Measurements from ENCODE around the gene GRAMD1A.
A peak's percentile ranks its signal among the peaks of the same experiment; 100 is the strongest.
"Not testable (repeated sequence)": the region's sequence is repeated elsewhere in the genome, so short reads cannot be mapped to it uniquely, and the experiment has no call there.

Gene GRAMD1A

DNA sequence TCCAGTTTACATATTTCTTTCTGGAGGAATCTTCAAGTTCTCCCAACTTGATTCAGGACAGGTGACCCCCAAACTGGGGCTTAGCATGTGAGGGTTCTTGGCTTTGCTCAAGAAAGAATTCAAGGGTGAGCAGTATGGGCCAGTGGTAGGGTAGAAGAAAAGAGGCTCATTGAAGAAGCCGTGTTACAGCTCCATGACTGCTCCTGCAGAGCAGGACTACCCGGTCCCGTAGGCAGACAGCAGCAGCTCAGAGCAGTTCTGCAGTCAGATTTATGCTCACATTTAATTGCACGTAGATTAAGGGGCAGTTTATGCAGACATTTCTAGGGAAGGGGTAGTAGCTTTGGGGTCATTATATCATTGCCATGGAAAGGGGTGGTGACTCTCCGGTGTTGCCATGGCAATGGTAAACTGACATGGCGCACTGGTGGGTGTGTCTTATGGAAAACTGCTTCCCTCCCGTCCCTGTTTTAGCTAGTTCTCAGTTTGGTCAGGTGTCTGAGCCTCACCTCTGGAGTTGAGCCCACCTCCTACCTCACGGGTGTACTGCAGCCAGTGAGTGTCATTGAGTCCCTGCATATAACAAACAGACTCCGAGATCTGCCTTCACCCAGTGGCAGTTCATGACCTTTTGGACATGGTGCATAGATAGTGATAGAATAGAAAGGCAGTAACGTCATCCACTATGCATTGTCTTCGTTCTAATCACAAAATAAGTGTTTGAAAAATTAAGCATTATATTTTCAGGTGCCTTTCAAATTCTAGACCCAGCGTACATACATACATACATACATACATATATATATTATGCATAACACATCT lies 20.1 kb upstream of the GRAMD1A start:
- DNase-seq: no peak

DNA sequence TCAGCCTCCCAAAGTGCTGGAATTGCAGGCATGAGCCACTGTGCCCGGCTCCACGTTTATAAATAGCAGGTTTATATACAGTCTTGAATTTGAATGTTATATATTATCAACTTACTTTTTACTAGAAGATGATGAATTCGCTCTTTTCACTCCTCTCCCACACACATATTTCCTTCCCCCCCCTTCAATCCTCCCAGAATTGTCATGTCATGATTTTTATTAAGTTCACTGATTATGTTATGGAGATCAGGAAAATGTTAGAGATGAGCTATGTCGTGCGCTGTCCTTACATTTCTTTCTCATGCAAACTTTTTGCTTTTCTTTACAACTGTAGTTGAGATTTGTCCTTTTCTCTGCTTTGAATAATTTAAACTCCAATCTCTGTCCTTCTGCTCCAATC lies 17.8 kb upstream of the GRAMD1A start:
- DNase-seq: no peak

DNA sequence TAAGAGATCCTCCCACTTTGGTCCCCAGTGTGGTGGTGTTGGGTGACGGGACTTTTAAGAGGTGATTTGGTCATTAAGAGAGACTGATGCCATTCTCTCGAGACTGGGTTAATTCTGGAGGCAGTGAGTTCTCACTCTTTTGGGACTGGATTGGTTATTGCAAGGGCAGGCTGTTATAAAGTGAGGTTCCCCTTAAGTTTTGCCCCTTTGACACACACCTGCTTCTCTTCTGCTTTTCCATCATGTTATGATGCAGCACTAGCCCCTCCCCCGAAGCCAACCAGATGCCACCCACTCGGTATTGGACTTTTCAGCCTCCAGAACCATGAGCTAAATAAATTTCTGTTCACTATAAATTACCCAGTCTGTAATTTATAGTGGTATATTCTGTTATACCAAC lies 16.3 kb upstream of the GRAMD1A start:
- no peak for DNase-seq

DNA sequence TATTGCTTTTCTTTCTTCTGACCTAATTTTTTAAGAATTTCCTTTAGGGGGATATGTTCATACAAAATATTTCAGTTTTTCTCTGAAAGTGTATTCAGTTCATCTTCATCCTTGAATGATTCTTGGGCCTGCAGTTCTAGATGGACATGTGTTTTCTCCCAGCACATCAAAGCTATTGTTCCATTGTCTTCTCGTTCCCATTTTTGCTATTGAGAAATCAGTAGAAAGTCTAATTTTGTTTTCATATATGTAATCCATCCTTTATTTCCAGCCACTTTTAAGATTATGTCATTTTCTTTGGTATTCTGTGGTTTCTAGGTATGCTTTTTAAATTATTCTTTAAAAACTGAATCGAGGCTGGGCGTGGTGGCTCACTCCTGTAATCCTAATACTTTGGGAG lies 15.8 kb upstream of the GRAMD1A start:
- no peak for DNase-seq

DNA sequence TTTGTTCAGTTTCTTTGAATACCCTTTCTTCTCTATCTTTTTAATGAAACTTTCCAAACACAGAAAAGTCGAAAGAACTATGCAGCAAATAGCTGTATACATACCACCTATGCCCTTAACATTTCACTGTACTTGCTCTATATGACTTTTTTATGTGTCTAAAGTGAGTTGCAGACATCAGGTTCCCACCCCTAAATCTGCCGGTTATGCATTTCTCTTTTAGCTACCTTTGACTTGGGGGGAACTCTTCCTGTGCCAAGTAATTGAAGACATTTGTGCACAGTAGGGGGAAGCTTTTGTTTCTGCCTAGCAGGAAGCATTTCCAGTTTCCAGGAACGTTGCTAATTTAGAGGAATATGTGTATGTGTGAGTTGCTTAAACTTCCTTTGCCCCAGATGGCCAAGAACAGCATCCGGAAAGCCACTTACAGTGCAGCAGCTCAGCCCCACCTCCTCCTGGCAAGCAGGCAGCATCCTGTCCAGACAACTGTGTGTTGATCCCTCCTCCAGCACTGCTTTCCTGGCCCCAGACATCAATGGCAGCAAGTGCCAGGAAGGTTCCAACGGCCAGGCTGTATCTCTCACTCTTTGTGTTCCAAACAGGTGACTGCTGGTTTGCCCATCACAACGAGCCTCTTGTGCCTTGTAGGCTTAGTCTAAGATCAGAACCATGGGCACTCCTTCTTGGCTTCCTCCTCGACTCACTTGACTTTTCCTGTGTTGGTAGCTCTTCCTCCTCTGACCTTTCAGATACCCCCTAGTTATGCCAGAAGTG lies 14.7 kb upstream of the GRAMD1A start:
- DNase-seq: peak; percentile 51

DNA sequence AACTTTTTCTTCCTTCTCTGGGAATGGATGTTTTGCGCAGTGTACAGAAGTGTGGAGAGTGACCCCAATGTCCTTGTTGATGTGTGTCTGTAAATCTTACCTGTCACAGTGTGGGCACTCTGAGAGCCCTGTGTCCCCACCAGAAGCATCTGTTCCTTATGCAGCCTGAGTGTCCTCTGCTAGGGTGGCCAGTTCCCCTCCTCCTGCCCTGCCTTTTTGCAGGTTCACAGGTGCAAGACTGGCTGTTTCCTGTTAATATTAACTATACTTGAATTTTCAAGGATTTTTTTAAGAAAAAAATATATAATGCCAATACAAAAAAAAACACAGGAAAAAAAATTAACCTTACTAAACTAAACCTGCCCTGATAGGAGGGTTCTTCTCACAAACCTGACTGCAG lies 12.0 kb upstream of the GRAMD1A start:
- no peak for DNase-seq

DNA sequence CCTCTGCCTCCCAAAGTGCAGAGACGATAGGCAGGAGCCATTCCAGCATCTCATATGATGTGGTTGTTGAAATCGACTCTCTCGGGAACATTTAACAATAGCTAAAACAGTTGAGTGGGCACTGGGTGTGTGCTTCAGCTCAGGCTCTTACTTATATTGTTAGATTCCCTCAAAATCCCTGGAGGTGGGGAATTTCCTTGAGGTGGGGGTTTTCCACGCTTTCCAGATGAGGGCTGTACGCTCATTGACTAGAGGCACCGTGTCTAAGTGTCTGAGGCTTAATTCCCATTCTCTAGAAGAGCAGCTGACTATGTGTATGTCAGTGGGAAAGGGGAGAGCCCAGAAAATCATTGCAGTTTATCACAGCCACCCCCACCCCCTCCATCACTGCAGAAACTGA lies 10.8 kb upstream of the GRAMD1A start:
- no peak for DNase-seq

DNA sequence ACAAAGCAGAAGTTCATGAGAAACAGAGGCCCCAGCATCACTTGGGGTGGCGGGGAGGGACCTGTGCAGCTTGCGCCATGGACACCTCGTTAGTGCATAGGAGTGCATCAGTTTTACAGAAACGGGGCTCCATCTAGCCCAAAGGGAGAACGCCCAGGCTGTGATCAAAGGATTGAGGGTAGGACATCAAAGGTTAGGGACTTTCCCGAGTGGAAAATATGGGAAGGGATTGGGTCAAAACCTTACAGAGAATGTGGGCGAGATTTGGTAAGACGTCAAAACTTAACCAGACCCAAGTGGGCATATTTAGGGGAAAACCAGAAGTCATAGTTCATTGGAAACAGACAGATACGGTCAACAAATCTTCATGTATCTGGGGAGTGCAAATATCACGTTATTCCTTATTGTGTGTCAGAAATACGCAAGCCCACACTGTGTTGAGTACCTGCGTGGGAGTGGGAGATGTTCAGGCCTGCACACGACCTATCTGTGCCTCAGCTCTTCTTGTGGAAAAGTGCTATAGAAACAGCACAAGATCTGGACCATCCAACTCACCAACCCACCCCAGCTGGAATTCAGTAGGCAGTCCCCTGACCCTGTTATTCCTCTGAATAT lies 9.4 kb upstream of the GRAMD1A start:
- DNase-seq: no peak

DNA sequence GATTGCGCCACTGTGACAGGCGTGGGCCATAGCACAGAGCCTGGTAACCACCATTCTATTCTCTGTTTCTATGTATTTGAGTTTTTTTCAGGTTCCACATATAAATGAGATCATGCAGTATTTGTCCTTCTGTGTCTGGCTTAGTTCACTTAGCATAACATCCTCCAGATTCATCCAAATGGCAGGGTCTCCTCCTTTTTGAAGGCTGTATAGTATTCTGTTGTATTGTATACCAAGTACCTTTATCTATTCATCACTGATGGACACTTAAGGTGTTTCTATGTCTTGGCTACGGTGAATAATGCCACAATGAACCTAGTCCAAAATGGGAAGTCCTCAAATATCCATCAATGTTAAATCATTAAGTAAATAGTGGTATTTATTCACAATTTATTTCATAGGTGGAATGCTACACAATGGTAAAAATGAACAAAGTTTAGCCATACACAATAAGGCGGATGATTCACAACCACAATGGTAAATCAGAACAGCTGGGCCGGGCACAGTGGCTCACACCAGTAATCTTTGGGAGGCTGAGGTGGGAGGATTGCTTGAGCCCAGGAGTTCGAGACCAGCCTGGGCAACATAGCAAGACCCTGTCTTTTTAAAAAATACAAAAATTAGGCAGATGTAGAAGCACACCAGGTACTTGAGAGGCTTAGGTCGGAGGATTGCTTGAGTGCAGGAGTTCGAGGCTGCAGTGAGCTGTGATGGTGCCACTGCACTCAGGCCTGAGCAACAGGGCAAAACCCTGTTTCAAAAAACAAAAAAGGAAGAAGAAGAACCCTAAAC lies 8.4 kb upstream of the GRAMD1A start:
- no peak for DNase-seq

DNA sequence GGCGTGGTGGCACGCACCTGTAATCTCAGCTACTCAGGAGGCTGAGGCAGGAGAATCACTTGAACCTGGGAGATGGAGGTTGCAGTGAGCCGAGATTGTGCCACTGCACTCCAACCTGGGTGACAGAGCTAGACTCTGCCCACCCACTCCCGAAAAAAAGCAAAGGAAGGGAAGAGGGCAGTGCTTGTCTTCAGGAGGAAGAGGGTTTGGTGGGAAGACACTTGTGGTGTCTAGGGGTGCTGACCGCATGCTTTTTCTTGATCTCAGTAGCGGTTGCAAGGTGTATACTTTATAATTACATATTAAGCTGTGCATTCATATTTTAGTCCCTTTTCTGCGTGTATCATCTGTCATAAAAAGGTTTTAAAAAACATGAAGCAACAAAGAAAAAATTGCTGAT lies 7.5 kb upstream of the GRAMD1A start:
- DNase-seq: not testable (repeated sequence)

DNA sequence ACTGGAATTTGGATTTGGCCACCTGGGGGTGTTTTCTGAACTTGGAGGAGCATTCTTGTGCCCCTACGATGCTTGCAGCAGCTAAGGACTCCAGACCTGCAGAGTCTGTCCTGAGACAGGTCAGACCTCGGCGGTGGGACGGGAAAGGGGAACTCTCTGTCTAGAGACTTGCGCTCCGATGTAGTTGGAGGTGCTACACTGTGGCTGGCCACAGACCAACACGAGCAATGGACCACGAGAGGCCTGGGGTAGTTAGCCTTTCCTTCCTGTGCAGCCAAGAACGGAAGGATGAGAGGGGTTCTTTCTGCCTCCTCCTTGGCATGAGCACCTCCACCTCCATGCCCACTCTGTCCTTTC lies 5.9 kb upstream of the GRAMD1A start:
- DNase-seq: no peak

DNA sequence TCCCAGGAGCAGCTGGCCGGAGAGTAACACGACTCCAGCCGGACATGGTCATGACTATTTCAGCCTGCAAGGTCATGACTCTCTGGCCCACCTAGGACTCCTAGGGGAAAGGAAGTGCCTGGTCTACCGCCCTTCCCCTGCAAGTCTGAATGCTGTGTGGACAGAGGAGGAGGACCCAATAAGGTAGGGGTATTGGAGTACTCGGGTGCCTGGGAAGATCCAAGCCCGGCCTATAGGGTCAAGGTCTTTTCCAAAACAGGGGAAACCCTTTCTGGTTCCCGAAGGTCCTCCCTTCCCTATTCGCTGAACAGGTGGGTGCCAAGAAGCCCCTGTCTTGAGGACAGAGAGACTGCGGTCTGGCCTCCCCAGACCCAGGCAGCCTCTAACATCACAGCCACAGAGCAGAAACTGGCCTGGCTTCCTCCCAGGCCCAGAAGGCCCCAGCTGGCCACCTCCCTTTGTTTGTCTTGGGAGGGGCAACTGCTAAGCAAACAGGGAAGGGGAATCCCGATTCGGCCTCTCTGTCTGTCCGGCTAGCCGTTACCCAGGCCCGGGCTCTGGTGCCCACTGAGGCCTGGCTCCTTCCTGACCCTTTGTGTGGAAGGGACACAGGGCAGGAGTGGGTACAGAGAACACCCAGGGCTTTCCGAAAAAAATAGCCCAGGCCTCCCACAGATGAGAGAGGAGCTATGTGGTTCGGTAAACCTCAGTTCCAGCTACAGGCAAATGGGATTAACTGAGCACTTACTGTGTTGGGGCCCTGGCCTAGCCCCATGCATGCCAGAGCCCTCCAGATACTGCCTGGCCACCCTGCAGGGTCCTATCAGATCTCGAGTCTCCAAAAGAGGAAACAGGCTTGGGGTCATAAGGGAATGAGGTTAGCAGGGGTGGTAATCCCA lies 5.2 kb upstream of the GRAMD1A start:
- DNase-seq: no peak

DNA sequence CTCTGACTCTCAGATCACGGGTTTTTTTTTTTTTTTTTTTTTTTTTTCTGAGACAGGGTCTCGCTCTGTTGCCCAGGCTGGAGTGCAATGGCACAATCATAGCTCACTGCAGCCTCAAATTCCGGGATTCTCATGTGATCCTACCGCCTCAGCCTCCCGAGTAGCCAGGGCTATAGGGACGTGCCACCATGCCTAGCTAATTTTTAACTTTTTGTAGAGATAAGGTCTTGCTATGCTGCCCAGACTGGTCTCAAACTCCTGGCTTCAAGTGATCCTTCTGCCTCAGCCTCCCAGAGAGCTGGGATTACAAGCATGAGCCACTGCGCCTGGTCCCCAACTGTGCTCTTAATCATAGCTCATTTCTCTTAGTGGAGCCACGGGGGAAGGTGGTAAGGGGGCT lies 4.6 kb upstream of the GRAMD1A start:
- no peak for DNase-seq

DNA sequence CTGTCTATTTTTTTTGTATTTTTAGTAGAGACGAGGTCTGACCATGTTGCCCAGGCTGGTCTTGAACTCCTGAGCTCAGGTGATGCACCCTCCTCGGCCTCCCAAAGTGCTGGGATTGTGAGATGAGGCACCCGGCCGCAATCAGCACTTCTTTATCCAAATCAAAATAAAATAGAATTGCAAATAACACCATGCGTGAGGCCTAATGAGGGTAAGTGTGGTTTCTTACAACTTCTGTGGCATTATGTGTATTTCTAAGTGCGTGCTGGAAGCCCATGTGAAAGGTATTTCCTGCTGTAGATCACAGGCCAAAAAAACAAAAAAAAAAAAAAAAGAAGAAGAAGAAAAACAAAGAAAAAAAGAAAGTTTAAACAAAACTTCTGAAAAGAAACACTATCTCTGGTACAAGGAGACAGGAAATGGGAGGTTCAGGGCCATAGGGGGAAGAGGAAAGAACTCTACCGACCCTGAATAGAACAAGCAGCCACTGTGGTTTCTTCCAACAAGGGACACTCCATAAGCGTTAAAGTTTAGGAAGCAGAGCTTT lies 3.0 kb upstream of the GRAMD1A start:
- DNase-seq: no peak

DNA sequence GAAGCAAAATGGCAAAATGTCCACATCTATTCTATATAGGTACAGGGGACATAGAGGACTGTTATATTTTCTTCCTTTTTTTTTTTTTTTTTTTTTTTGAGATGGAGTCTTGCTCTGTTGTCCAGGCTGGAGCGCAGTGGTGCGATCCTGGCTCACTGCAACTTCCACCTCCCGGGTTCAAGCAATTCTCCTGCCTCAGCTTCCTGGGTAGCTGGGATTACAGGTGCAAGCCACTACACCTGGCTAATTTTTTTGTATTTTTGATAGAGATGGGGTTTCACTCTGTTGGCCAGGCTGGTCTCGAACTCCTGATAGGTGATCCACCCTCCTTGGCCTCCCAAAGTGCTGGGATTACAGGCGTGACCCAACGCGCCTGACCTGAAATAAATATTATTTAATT lies 1.9 kb upstream of the GRAMD1A start:
- DNase-seq: not testable (repeated sequence)

DNA sequence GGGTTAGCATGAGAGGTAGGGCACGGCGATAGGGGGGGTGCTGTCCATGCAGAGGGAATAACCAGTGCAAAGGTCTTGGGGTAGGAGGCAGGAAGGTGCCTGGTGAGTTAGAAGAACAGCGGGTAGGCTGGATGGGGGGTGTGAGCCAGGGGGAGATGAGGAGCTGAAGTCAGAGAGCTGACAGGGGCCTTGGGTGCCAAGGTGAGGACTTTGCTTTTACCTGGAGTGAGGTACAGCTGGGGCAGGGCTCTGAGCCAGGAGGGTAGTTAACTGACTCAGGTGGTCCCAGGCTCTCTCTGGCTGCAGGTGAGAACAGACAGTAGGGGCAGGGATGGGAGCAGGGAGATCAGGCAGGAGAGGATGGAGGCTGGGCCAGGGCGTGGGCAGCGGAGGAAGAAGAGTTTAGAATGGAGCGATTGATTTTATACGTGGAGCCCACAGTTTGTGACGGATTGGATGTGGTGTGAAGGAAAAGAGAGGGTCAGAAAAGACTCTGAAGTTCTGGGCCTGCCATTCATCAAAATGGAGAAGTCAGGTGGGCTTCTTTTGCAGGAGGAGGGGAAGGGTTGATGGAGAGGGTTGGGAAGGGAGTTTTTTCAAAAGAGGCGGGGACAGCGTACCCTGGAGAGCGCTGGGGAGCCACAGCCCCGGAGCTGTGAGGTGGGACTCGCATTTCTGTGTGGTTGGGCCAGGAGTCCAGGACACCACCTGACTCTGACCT lies 1.2 kb upstream of the GRAMD1A start:
- DNase-seq: no peak

DNA sequence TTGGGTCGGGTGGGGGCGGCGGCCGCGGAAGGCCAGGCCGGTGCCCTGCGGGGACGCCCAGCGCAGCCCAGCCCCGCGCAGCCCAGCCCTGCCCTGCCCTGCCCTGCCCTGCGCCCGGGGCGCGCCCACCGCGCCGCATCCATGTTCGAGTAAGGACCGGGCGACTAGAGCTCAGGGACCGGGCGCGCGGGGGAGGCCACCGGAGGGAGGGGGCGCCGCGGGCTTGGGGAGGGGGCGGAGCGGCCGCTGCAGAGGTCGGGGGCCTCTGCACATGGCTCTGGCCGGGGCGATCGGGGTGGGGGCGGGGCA lies 169 bp downstream of the GRAMD1A start:
- no peak for DNase-seq

DNA sequence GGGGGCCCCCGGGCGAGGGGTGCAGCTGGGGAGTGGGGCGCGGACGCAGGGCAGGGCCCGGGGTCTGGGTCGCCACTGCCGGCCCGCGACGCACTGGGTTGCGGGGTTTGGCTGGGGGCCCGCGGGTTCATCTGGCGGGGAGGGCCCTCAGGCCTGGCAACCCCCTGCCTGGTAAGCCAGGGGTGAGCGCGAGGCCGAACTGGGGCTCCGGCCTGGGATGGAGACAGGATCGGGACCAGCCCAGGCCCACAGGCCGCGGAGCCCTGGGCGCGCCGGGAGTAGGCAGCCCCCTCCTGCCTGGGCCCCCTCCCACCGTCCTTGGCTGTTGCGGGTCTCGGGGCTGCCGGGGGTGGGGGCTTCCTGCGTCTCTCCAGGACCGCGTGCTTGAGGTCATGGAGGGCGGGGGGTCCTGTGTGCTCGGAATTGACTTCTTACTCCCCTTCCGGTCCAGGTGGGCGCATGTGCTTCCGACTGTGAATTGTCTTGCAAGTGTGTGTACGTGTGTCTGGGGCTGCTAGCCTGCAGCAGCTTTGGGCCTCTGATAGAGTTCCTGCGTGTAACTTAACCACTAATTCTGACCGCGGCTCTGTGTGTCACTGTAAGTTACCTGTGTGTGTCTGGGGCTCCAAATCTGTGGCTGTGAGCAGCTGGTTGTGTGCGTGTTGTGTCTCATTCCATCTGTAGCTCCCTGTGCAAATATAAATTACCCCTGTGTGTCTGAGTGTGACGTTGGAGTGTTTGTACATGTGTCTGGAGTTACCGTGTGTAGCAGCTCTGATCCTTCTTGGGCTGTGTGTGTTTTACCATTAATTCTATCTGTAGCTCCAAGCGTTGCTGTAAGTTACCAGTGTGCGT lies 751 bp downstream of the GRAMD1A start:
- DNase-seq: peak; percentile 67

DNA sequence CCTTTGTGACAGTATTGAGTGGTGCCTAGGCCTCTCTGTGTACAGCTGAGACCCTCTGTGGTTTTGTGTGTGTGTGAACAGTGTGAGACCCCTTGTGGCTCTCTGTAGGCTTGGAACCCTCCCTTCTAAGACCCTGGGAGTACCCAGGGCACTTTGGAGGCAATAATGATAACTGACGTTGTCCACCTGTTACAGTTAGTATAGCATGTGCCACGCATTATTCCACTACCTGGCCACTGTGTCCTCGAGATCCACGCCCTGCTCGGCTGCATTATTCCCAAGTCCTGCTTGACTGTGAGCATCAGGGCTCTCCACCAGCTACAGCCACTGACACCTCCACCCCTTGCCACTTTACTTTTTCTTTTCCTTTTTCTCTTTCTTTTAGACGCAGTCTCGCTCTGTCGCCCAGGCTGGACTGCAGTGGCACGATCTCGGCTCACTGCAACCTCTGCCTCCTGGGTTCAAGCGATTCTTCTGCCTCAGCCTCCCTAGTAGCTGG lies 2.0 kb downstream of the GRAMD1A start:
- no peak for DNase-seq

Data from NCI-H82 (cell line).